H1 (cell line): ENCODE measurements around the gene LHX5. TPM values are rescaled to one million over a fixed set of nuclear protein-coding genes. Genes with fewer than 3 reads are reported as not detected.

Experiments
- CTCF ChIA-PET: fragments of 300-600 bp; sonication (Branson Sonifier 250); formaldehyde crosslinking; loops from one replicate; lab custom pipeline; 2021; ENCODE audit not compliant: partially characterized antibody; lab: Charles Lee
- POLR2A ChIA-PET: fragments of 300-600 bp; sonication (Branson Sonifier 250); formaldehyde crosslinking; loops from one replicate; lab custom pipeline; 2021; ENCODE audit warnings: inconsistent platforms; ENCODE audit not compliant: partially characterized antibody; lab: Charles Lee
- DNase-seq, 2 experiments: peaks; one replicate each; pipeline versions ENCODE4 v3.0.0 to v3.0.0-alpha.2; 2010 to 2022; ENCODE audit warnings: low spot score in 2 of 2, low read depth in 1 of 2, mixed read lengths in 1 of 2
- FAIRE-seq: peaks from 2 replicates; lab custom pipeline; 2011; peaks lifted over from hg19 to GRCh38; lab: Jason Lieb, UNC
- H2AFZ ChIP-seq: 2 replicates; pipeline ENCODE4 v1.8.1; 2012; ENCODE audit warnings: low read length, inconsistent platforms
- H2AK5ac ChIP-seq: 2 replicates; pipeline ENCODE4 v1.6.1; 2013; ENCODE audit warnings: low read depth, low read length
- H2BK120ac ChIP-seq: replicated peaks from 2 replicates; pipeline ENCODE3; 2013; ENCODE audit warnings: low read depth, low read length, inconsistent platforms
- H2BK12ac ChIP-seq: 2 replicates; pipeline ENCODE4 v1.6.1; 2013; ENCODE audit warnings: low read depth, low read length
- H2BK15ac ChIP-seq: 2 replicates; pipeline ENCODE4 v1.6.1; 2013; ENCODE audit warnings: low read length
- H2BK20ac ChIP-seq: 2 replicates; pipeline ENCODE4 v1.6.1; 2013; ENCODE audit warnings: low read length
- H2BK5ac ChIP-seq: 2 replicates; pipeline ENCODE4 v1.6.1; 2013; ENCODE audit warnings: low read depth, low read length
- H3K14ac ChIP-seq: 2 replicates; pipeline ENCODE4 v1.6.1; 2013; ENCODE audit warnings: inconsistent platforms; ENCODE audit not compliant: insufficient read length
- H3K18ac ChIP-seq: 2 replicates; pipeline ENCODE4 v1.6.1; 2013; ENCODE audit warnings: low read length; ENCODE audit errors: extremely low read depth
- H3K23ac ChIP-seq: 2 replicates; pipeline ENCODE4 v1.6.1; 2013; ENCODE audit warnings: inconsistent platforms; ENCODE audit not compliant: insufficient read length
- H3K23me2 ChIP-seq: 2 replicates; pipeline ENCODE4 v1.6.1; 2013; ENCODE audit warnings: low read depth, low read length
- H3K27ac ChIP-seq: 2 replicates; pipeline ENCODE4 v1.6.1; 2011; ENCODE audit warnings: low read depth, low read length, inconsistent platforms
- H3K27me3 ChIP-seq, 4 experiments: replicated peaks in 1 of 4; 1 replicate in 1 of 4; 2 replicates in 3 of 4; pipeline versions ENCODE4 v1.6.1 to v1.8.1; 2011 to 2013; ENCODE audit warnings: low read length in 3 of 4, mild to moderate bottlenecking in 3 of 4, inconsistent platforms in 2 of 4, mixed read lengths in 2 of 4, moderate library complexity in 1 of 4; ENCODE audit not compliant: control insufficient read depth in 3 of 4, insufficient read depth in 3 of 4; ENCODE audit errors: extremely low read depth in 1 of 4
- H3K36me3 ChIP-seq, 4 experiments: 2 replicates each; pipeline versions ENCODE4 v1.6.1 to v1.8.1; 2011 to 2013; ENCODE audit warnings: mild to moderate bottlenecking in 4 of 4, low read length in 3 of 4, moderate library complexity in 2 of 4, control low read depth in 1 of 4, inconsistent platforms in 1 of 4; ENCODE audit not compliant: insufficient read depth in 4 of 4, control insufficient read depth in 2 of 4
- H3K4ac ChIP-seq: replicated peaks from 2 replicates; pipeline ENCODE3; 2013; ENCODE audit warnings: low read length, low read depth, mixed read lengths, inconsistent platforms; ENCODE audit not compliant: insufficient read length
- H3K4me1 ChIP-seq, 4 experiments: replicated peaks in 1 of 4; 1 replicate in 1 of 4; 2 replicates in 3 of 4; pipeline versions ENCODE4 v1.6.1 to v1.8.1; 2011 to 2013; ENCODE audit warnings: low read length in 3 of 4, inconsistent platforms in 2 of 4, mixed read lengths in 1 of 4; ENCODE audit not compliant: insufficient read depth in 4 of 4, control insufficient read depth in 3 of 4
- H3K4me2 ChIP-seq, 2 experiments: 2 replicates each; pipeline versions ENCODE4 v1.6.1 to v1.8.1; 2011 to 2013; ENCODE audit warnings: low read depth in 2 of 2, low read length in 2 of 2, control low read depth in 1 of 2, inconsistent platforms in 1 of 2, mild to moderate bottlenecking in 1 of 2; ENCODE audit not compliant: insufficient read depth in 1 of 2
- H3K4me3 ChIP-seq, 4 experiments: fragments of 200-600, 300-600 bp in 1 of 4; sonication (generic), shearing (Covaris generic), sonication (Bioruptor Twin) in 1 of 4; 2 replicates each; pipeline versions ENCODE4 v1.5.1 to v1.8.1; 2011 to 2016; ENCODE audit warnings: low read length in 4 of 4, low read depth in 3 of 4, control low read depth in 2 of 4, inconsistent platforms in 2 of 4, mild to moderate bottlenecking in 2 of 4, mixed read lengths in 1 of 4, moderate library complexity in 1 of 4; ENCODE audit not compliant: insufficient read depth in 2 of 4; ENCODE audit errors: extremely low read depth in 1 of 4
- H3K56ac ChIP-seq: replicated peaks from 2 replicates; pipeline ENCODE3; 2013; ENCODE audit warnings: low read depth, mild to moderate bottlenecking, mixed read lengths, low read length, inconsistent platforms; ENCODE audit not compliant: insufficient read length
- H3K79me1 ChIP-seq: 2 replicates; pipeline ENCODE4 v1.6.1; 2013; ENCODE audit warnings: low read depth, low read length, control low read depth
- H3K79me2 ChIP-seq, 2 experiments: 2 replicates each; pipeline versions ENCODE4 v1.6.1 to v1.8.1; 2012 to 2013; ENCODE audit warnings: low read length in 2 of 2, mild to moderate bottlenecking in 2 of 2, inconsistent platforms in 1 of 2; ENCODE audit not compliant: insufficient read depth in 2 of 2, control insufficient read depth in 1 of 2
- H3K9ac ChIP-seq, 4 experiments: replicated peaks in 1 of 4; 1 replicate in 1 of 4; 2 replicates in 3 of 4; pipeline versions ENCODE4 v1.6.1 to v1.8.1; 2011 to 2013; ENCODE audit warnings: low read depth in 3 of 4, low read length in 3 of 4, control low read depth in 2 of 4, mild to moderate bottlenecking in 2 of 4, moderate library complexity in 2 of 4, inconsistent platforms in 1 of 4; ENCODE audit errors: extremely low read depth in 1 of 4
- H3K9me3 ChIP-seq, 2 experiments: 2 replicates each; pipeline versions ENCODE4 v1.6.1 to v1.8.1; 2012 to 2013; ENCODE audit warnings: mild to moderate bottlenecking in 2 of 2, moderate library complexity in 2 of 2, control low read depth in 1 of 2, inconsistent platforms in 1 of 2, low read depth in 1 of 2, low read length in 1 of 2, mixed read lengths in 1 of 2; ENCODE audit not compliant: insufficient read depth in 2 of 2
- H4K20me1 ChIP-seq, 2 experiments: replicated peaks in 1 of 2; 2 replicates each; pipeline versions ENCODE3 to v1.8.1; 2011 to 2013; ENCODE audit warnings: inconsistent platforms in 2 of 2, low read length in 2 of 2, mild to moderate bottlenecking in 1 of 2; ENCODE audit not compliant: insufficient read depth in 2 of 2, control insufficient read depth in 1 of 2
- H4K5ac ChIP-seq: 2 replicates; pipeline ENCODE4 v1.6.1; 2013; ENCODE audit warnings: low read length, low read depth, mixed read lengths, inconsistent platforms; ENCODE audit not compliant: insufficient read length
- H4K8ac ChIP-seq: 2 replicates; pipeline ENCODE4 v1.8.0; 2013; ENCODE audit warnings: mild to moderate bottlenecking, moderate library complexity, low read length, inconsistent platforms; ENCODE audit not compliant: insufficient read depth; ENCODE audit errors: extremely low read depth
- H4K91ac ChIP-seq: replicated peaks from 2 replicates; pipeline ENCODE3; 2013; ENCODE audit warnings: low read length, mixed read lengths, inconsistent platforms; ENCODE audit not compliant: insufficient read length
- FOSL1 ChIP-seq: IDR thresholded peaks from 2 replicates; pipeline ENCODE4 v1.6.1; 2011; ENCODE audit warnings: mild to moderate bottlenecking, low read depth, low read length, moderate library complexity; ENCODE audit not compliant: insufficient read depth
- KDM1A ChIP-seq: fragments of 200-600, 300-600 bp; sonication (generic); IDR thresholded peaks from 2 replicates; pipeline ENCODE4 v1.7.1; 2016; ENCODE audit warnings: mild to moderate bottlenecking, low read length, borderline replicate concordance
- PHF8 ChIP-seq: fragments of 200-600 bp; sonication (generic); conservative IDR thresholded peaks from 2 replicates; pipeline ENCODE4 v1.7.1; 2012; ENCODE audit warnings: low read depth, mild to moderate bottlenecking, inconsistent platforms, low read length, moderate library complexity
- SP2 ChIP-seq: IDR thresholded peaks from 2 replicates; pipeline ENCODE4 v1.6.1; 2012; ENCODE audit warnings: mild to moderate bottlenecking, low read length, inconsistent platforms
- WGBS, 2 experiments: shearing (Covaris generic) in 1 of 2; methylation state at CpG; one replicate each; pipeline versions ENCODE4 v1.1.6 to v1.1.7; 2013 to 2015; ENCODE audit warnings: low lambda C conversion rate in 2 of 2, mixed read lengths in 2 of 2, inconsistent platforms in 1 of 2, low coverage in 1 of 2, missing lambda C conversion rate in 1 of 2; ENCODE audit not compliant: insufficient replicate concordance in 2 of 2, insufficient coverage in 1 of 2, insufficient read length in 1 of 2; ENCODE audit errors: extremely low coverage in 1 of 2, missing lambda C conversion rate in 1 of 2; 5-methylcytosine and 5-hydroxymethylcytosine counted together
- polyA plus RNA-seq, 7 experiments: library from polyadenylated mRNA; depleted of rRNA in 3 of 7; stranded (reverse) in 5 of 7; unstranded in 2 of 7; fragments of >200 nt in 5 of 7; fragments of 200-250 nt in 2 of 7; gene quantifications; 1 replicate in 5 of 7; 2 replicates in 1 of 7; 4 replicates in 1 of 7; pipeline versions ENCODE4 v1.2.1 to v1.2.3, GENCODE V29; 2011 to 2013; ENCODE audit warnings: missing spikeins in 2 of 7, mixed read lengths in 2 of 7
- total RNA-seq: library from RNA; stranded (reverse); fragmentation: NEBNext Ultra II Directional; extraction: Animal tissue kit (Norgen Biotek cat#: 25700); gene quantifications from 2 replicates; pipeline ENCODE4 v1.2.1, GENCODE V29; 2021
- TF ChIP-seq, protein P1 (sequence below): IDR thresholded peaks from 2 replicates; pipeline ENCODE4 v1.6.1; 2011; ENCODE audit warnings: low read length, improper control_type of control experiment

LHX5 gene
- total and polyA plus RNA-seq, 2 of the 8 experiments (the other 6 are each of a cell fraction or from before 2014, with no cell fraction given): 0.47 to 1.1 TPM

- H3K36me3 ChIP-seq: no peaks in the 10 kb centered on the region; a peak in 1 of 8 replicates
- no peak overlapping the region for H2AK5ac ChIP-seq
- no peak for FAIRE-seq
- H3K23ac ChIP-seq: no peak overlapping the region
- no peak for TF ChIP-seq SP2
- no peak for TF ChIP-seq FOSL1
- TF ChIP-seq, protein P1, sequence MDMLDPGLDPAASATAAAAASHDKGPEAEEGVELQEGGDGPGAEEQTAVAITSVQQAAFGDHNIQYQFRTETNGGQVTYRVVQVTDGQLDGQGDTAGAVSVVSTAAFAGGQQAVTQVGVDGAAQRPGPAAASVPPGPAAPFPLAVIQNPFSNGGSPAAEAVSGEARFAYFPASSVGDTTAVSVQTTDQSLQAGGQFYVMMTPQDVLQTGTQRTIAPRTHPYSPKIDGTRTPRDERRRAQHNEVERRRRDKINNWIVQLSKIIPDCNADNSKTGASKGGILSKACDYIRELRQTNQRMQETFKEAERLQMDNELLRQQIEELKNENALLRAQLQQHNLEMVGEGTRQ: no peak
- no peak for TF ChIP-seq PHF8
- no peak for TF ChIP-seq KDM1A
- H4K8ac ChIP-seq: no peak overlapping the region
- H3K4ac ChIP-seq: no peak overlapping the region
- no peak overlapping the region for H2BK5ac ChIP-seq
- H4K91ac ChIP-seq: no peak overlapping the region
- no peak overlapping the region for H4K5ac ChIP-seq
- WGBS, 2 experiments: 86% methylated on average over 10 of the region's 10 CpGs; no CpG with 5 or more reads in 1 of the 2 experiments
- no peaks in the 10 kb centered on the region for H3K23me2 ChIP-seq
- H3K4me2 ChIP-seq: no peak overlapping the region
- H3K79me2 ChIP-seq: no peaks in the 10 kb centered on the region
- H3K18ac ChIP-seq: no peak overlapping the region; the same call in 1 of the 2 replicates
- peak overlapping the region in 1 of 4 experiments; percentile 22; a peak in 1 of 7 replicates for H3K9ac ChIP-seq
- no peak overlapping the region for H2BK20ac ChIP-seq
- no peak overlapping the region for H2AFZ ChIP-seq
- POLR2A ChIA-PET: no interaction called here
- no peak overlapping the region for H3K56ac ChIP-seq
- peaks cover under 1 to 9% (median 2%) of the 10 kb centered on the region in 4 experiments; a peak in 6 of 7 replicates for H3K27me3 ChIP-seq
- no peak overlapping the region for H3K27ac ChIP-seq
- no peaks in the 10 kb centered on the region for H4K20me1 ChIP-seq
- H3K79me1 ChIP-seq: no peaks in the 10 kb centered on the region
- no peak overlapping the region for H2BK120ac ChIP-seq
- no peak for DNase-seq
- no peak overlapping the region for H3K4me3 ChIP-seq
- H3K9me3 ChIP-seq: no peaks in the 10 kb centered on the region
- peaks cover 0 to 4% (median 2%) of the 10 kb centered on the region in 4 experiments; a peak in 4 of 7 replicates for H3K4me1 ChIP-seq
- no peak overlapping the region for H2BK12ac ChIP-seq
- CTCF ChIA-PET: interaction anchor here (1.0 to 8.0 kb wide), 4 partner anchors 14 to 309 kb away, joined by 3 to 82 read pairs (median 42); partner anchors contain the start of gene LHX5
- no peak overlapping the region for H2BK15ac ChIP-seq
- H3K14ac ChIP-seq: no peak overlapping the region
Observed at GRCh38 chr12:113457185-113457584, 14.5 kb downstream of the LHX5 start.
